CD4-positive, alpha-beta T cell treated with Interleukin-6 at 100 ng/mL for 8 hours (primary cell): ENCODE measurements around the gene PRMT2.
A peak's percentile ranks its signal among the peaks of the same experiment; 100 is the strongest.

Experiments used
- DNase-seq: peaks from one replicate; pipeline ENCODE4 v3.0.0-alpha.2; 2020; ENCODE audit warnings: mixed read lengths, low spot score

The PRMT2 gene

GRCh38 chr21:46643379-46644177 lies 8.1 kb downstream of the PRMT2 start:
- no peak for DNase-seq

DNA sequence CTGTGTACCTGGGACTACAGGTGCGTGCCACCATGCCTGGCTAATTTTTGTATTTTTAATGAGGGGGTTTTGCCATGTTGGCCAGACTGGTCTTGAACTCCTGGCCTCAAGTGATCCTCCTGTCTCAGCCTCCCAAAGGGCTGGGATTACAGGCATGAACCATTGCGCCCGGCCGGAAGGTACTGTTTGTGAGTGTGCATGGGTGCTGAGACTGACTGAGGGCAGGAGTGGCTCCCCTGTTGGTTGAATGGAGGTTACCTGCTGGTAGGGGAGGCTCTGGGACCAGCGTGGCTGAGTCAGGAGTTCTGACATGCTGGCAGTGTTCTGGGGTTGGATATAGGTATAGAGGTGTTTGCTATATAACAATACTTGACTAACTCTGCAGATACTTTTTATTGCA lies 10.4 kb downstream of the PRMT2 start:
- no peak for DNase-seq

GRCh38 chr21:46646541-46647154 lies 11.2 kb downstream of the PRMT2 start:
- no peak for DNase-seq

- no peak for DNase-seq
Observed at GRCh38 chr21:46648539-46648938, 13.1 kb downstream of the PRMT2 start.

GRCh38 chr21:46649356-46649755 lies 13.9 kb downstream of the PRMT2 start:
- no peak for DNase-seq

DNA sequence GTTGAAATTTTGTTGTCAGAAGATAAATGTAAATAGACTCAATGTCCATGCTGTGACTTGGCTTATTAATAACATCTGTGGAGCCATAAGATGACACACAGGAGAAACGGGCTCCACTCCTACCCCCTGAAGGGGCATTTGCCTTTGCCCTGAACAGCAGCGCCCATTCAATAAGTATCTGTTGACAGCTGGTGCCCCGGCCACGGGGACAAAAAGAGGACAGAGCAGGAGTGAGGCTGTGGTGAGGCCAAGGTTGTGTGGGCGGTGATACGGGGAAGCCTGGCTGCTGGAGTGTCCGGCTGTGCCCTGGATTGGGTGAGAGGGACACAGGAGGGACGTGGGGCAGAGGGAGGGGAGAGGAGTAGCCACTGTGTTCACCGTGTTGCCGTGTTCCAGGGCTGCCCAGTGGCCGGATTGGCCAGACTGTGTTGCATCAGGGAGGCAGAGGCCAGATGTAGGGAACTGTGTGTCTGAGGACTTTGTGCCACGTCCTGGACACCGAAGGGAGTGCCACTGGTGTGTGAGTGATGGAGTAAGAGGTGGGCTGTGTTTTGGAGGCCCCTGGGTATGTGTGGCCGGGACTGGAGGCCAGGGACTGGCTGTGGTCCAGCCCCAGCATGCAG lies 15.1 kb downstream of the PRMT2 start:
- no peak for DNase-seq

GRCh38 chr21:46651121-46651520 lies 15.6 kb downstream of the PRMT2 start:
- DNase-seq = no peak

GRCh38 chr21:46655230-46655629 lies 19.8 kb downstream of the PRMT2 start:
- no peak for DNase-seq

DNA sequence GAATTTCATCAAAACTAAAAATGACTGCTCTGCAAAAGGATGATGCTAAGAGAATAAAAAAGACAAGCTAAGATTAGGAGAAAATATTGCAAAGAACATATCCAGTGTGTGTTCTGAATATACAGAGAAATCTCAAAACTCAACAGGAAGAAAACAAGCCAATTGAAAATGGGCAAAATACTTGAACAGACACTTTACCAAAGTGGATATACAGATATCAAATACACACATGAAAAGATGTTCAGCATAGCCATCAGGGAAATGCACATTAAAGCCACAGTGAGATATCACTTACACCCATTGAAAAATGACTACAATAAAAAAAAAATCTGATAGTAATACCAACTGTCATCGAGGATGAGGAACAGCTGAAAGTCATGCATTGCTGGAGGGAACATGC lies 21.3 kb downstream of the PRMT2 start:
- no peak for DNase-seq

- DNase-seq = no peak
Observed at GRCh38 chr21:46660505-46660904, 25.0 kb downstream of the PRMT2 start.

GRCh38 chr21:46661211-46661625 lies 25.7 kb downstream of the PRMT2 start:
- DNase-seq = peak; percentile 24

- no peak for DNase-seq
Observed at GRCh38 chr21:46661642-46662366, 26.3 kb downstream of the PRMT2 start.

DNA sequence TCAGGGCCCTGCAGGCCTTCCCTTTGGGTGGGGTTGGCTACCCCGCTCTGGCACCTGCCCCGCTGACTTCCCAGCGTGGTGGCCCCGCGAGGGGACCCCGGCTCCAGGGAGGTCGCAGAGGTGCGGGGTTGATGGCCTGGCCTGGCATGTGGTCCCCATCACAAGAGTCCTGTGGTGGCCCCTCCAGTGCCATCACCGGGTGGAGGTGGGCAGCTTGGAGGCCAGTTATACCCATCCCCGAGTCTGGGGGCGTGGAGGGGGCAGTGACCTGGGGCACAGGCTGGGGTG lies 26.8 kb downstream of the PRMT2 start:
- no peak for DNase-seq

GRCh38 chr21:46662765-46663500 lies 27.5 kb downstream of the PRMT2 start:
- no peak for DNase-seq

DNA sequence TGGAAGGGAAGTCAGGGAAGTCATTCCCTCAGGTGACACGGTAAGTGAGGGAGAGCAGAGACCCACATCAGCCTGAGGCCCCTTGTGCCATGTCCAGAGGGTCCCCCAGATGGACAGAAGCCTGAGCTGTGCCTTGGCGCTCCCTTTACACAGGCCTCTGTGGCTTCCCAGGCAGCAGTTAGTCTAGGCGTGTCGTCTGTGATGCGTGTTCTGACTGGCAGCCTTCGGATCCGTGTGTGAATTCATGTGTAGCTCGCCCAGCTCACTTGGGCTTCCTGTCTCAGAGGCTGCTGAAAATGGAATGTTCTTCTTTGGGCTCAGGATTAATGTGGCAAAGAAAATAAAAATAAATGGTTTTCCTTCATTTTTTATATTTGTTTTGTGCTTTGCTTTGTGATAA lies 28.3 kb downstream of the PRMT2 start:
- no peak for DNase-seq

DNA sequence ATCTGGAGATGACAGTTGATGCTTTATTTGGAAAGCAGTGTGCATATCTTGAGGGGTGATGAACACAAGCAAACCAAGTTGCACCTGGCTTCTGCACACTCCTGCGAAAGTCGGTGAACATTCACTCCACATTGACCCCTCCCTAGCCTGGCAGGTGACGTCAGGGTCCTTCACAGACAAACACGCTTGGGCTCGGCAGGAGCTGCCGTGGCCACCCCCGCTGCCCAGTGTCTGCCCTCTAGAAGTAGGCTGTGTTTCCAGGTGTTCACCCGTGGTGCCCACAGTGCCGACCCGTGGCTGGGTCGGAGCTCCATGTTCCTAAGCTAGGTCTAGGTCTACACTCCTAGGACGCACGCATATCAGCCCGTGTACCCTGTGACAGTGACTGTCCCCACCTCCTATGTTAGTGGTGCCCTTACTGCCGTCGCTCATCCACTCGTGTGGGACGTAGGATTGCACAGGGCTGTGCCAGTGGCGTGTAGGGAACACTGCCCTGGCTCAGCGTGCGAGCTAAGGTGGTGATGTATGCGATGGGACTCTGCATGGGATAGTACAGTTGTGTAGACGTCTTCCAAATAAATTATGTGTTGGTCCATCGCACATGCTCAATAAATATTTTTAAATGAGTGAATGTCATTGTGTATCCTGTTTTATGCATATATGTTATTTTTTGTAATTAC lies 29.0 kb downstream of the PRMT2 start:
- no peak for DNase-seq

GRCh38 chr21:46665566-46665965 lies 30.1 kb downstream of the PRMT2 start:
- no peak for DNase-seq

DNA sequence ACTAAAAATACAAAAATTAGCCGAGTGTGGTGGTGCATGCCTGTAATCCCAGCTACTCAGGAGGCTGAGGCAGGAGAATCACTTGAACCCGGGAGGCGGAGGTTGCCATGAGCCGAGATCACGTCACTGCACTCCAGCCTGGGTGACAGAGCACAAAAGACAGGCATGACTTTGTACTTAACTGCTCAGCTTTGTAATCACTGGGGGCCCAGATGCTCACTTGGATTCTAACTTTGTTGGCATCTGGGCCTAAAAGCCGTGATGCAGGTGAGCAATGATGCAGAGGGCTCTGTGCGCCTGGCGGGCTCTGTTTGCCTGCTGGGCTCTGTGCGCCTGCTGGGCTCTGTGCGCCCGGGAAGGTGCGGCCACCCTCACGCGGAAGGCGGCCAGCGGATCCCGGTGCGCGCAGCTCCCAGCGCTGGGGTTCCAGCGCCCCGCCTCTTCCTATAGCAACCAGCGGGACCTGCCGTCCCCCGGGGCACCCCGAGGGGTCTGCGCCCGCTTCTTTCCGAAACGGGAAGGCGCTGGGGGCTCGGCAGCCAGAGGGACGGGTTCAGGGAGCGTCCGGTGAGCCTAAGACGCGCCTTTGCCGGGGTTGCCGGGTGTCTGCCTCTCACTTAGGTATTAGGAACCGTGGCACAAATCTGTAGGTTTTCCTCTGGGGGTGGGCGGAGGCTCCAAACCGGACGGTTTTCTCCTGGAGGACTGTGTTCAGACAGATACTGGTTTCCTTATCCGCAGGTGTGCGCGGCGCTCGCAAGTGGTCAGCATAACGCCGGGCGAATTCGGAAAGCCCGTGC lies 31.7 kb downstream of the PRMT2 start:
- no peak for DNase-seq

- no peak for DNase-seq
Observed at GRCh38 chr21:46667741-46668380, 32.4 kb downstream of the PRMT2 start.

DNA sequence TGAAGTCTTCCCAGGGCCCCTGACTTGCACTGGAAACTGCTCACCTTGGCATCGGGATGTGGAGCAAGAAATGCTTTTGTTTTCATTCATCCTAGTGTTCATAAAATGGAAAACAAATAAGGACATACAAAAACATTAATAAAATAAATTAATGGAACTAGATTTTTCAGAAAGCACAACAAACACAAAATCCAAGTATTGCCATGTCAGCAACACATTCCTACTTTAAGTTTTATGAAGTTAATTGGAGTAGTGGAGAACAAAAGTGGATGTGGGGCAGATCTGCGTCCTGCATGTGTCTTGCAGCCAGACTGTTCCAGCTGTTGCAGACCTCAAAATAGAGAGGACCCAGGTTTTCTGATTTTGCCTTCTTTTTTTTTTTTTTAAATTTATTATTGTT lies 32.9 kb downstream of the PRMT2 start:
- no peak for DNase-seq
